Kidney (tissue), 14 donors: ENCODE data around the gene TSACC. TPM values are rescaled to one million over a fixed set of nuclear protein-coding genes. Genes with fewer than 3 reads are reported as not detected.

ENCODE experiments used
- DNase-seq, 5 donors: peaks; one replicate each; pipeline ENCODE4 v3.0.0-alpha.2; 2013 to 2020
- FAIRE-seq: peaks from 2 replicates; lab custom pipeline; 2012; peaks lifted over from hg19 to GRCh38; lab: Jason Lieb, UNC
- H3K27ac ChIP-seq, 2 donors: one replicate each; pipeline ENCODE4 v1.7.0; 2013; ENCODE audit warnings: low read depth in 2 of 2, low read length in 2 of 2, inconsistent platforms in 1 of 2
- H3K27me3 ChIP-seq: one replicate; pipeline ENCODE4 v1.7.1; 2013; ENCODE audit warnings: low read length, inconsistent platforms; ENCODE audit not compliant: control insufficient read depth, insufficient read depth
- H3K36me3 ChIP-seq, 3 donors: one replicate each; pipeline versions ENCODE4 v1.7.0 to v1.7.1; 2013; ENCODE audit warnings: low read length in 3 of 3, control low read depth in 1 of 3, inconsistent platforms in 1 of 3; ENCODE audit not compliant: insufficient read depth in 3 of 3, control insufficient read depth in 2 of 3
- H3K4me1 ChIP-seq, 3 donors: one replicate each; pipeline versions ENCODE4 v1.7.0 to v1.7.1; 2013; ENCODE audit warnings: low read length in 3 of 3, inconsistent platforms in 1 of 3, low read depth in 1 of 3; ENCODE audit not compliant: control insufficient read depth in 2 of 3, insufficient read depth in 2 of 3
- H3K4me3 ChIP-seq, 3 donors: one replicate each; pipeline versions ENCODE4 v1.7.0 to v1.8.1; 2013; ENCODE audit warnings: low read length in 3 of 3, control low read depth in 1 of 3, inconsistent platforms in 1 of 3
- H3K9ac ChIP-seq, 3 donors: one replicate each; pipeline versions ENCODE4 v1.7.0 to v1.7.1; 2013; ENCODE audit warnings: low read length in 3 of 3, control low read depth in 1 of 3, inconsistent platforms in 1 of 3
- H3K9me3 ChIP-seq, 3 donors: one replicate each; pipeline versions ENCODE4 v1.7.0 to v1.7.1; 2013; ENCODE audit warnings: low read length in 3 of 3, control low read depth in 1 of 3, inconsistent platforms in 1 of 3; ENCODE audit not compliant: control insufficient read depth in 2 of 3, insufficient read depth in 1 of 3
- CTCF ChIP-seq: IDR thresholded peaks from 3 replicates; pipeline ENCODE4 v1.5.1; 2012; ENCODE audit warnings: mild to moderate bottlenecking, moderate library complexity, borderline replicate concordance; ENCODE audit not compliant: insufficient read depth; ENCODE audit errors: extremely low read depth
- intact Hi-C: fragments of 100-400 bp; cut with DNase I; formaldehyde crosslinking; loops from one replicate; pipeline ENCODE4 v1.11.1; 2022
- polyA plus RNA-seq: library from polyadenylated mRNA; stranded (reverse); fragments of 350-450 nt; fragmentation: Illumina TruSeq; extraction: RNeasy Lipid Tissue Mini Kit (QIAGEN cat#74804); gene quantifications from one replicate; pipeline ENCODE4 v1.2.3, GENCODE V29; 2014; ENCODE audit warnings: low read depth, low replicate concordance; ENCODE audit not compliant: insufficient read depth
- total RNA-seq: library from RNA; stranded (reverse); fragmentation: NEBNext Ultra II Directional; extraction: Animal tissue kit (Norgen Biotek cat#: 25700); gene quantifications from one replicate; pipeline ENCODE4 v1.2.1, GENCODE V29; 2021
- donor health status: control.
- donor health status: control.
- donor health status: control.
- donor health status: control.
- donor health status: control.
- donor health status: DM: yes; HTN: yes; CAD: no.
- donor health status: Normal renal cell carcinoma (clear cell type).

TSACC gene
- total and polyA plus RNA-seq, 2 donors from 2014 or later = 1.1 TPM; not detected in 1

DNA sequence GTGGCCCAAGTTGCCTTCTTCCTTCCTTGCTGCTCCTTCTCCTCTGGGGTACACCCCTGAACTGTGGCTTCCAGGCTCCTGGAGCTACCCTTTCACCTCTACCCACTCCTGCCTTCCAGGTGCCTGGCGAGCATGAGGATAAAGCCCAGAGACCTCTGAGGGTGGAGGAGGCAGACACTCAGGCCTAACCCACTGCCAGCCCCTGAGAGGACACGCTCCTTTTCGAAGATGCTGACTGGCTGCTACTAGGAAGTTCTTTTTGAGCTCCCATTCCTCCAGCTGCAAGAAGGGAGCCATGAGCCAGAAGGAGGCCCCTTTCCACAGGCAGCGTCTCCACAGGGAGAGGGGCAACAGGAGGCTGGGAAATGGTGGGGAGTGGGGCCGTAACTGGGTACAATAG is 46.3 kb downstream of the TSACC start:
- FAIRE-seq = no peak
- intact Hi-C loops = loop anchor here (5.0 kb wide), 1 partner anchor 63 kb away; no protein-coding TSS in a partner anchor
- H3K9ac ChIP-seq = no peak overlapping the region

GRCh38 chr1:156385534-156386031 is 47.3 kb downstream of the TSACC start:
- Histone ChIP-seq H3K4me1 (peaks cover 0 to 5% (median 0%) of the 10 kb centered on the region in 3 donors), H3K27me3 (peaks cover 16% of the 10 kb centered on the region), H3K9ac (no peak overlapping the region), H3K36me3 (no peaks in the 10 kb centered on the region), H3K4me3 (no peak overlapping the region), H3K27ac (no peak overlapping the region), H3K9me3 (no peaks in the 10 kb centered on the region)
- intact Hi-C loops = no loop called here
- no peak for FAIRE-seq
- peak; percentile 69 for TF ChIP-seq CTCF
- peak in 4 of 5 donors; percentile 66 to 84 (median 75) for DNase-seq

More for the DNA sequence above, 46.3 kb downstream of the TSACC start:
- Histone ChIP-seq H3K36me3 (no peaks in the 10 kb centered on the region), H3K4me3 (no peak overlapping the region), H3K27me3 (peaks cover 16% of the 10 kb centered on the region), H3K27ac (no peak overlapping the region), H3K4me1 (peaks cover 0 to 5% (median 0%) of the 10 kb centered on the region in 3 donors), H3K9me3 (no peaks in the 10 kb centered on the region)
- no peak for TF ChIP-seq CTCF
- no peak for DNase-seq

DNA sequence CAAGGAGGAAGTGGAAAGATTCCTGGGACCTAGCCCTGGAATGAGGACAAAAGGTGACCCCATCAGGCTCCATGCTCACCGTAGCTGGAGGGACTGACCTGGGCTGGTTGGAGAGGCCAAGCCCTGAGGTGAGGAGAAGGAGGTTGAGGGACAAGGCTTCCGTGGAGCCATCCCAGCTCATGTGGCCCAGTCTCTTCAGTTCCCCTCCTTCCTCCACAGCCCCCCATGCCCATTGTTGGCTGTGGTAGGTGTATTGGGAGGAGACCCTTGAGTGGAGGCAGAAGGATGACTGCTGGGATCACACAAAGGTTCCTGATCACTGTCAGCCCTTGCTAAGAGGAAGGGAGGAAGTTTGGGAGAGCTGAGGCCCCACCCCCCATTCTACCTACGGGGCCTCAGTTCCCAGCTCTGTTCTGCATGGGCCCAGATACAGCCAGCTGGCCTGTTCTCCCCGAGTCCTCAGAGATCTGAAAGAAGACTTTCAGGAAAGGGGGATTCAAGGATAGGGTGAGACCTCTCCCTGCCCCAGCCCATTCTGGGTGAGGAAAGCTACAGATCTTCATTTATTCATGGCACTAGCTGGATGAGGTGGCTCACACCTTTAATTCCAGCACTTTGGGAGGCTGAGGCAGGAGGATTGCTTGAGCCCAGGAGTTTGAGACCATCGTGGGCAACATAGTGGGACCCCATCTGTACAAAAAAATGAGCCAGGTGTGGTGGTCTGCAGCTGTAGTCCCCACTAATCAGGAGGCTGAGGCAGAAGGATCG is 48.0 kb downstream of the TSACC start:
- Histone ChIP-seq H3K9ac (no peak overlapping the region), H3K27me3 (peaks cover 16% of the 10 kb centered on the region), H3K4me3 (no peak overlapping the region), H3K27ac (no peak overlapping the region), H3K9me3 (no peaks in the 10 kb centered on the region), H3K36me3 (no peaks in the 10 kb centered on the region), H3K4me1 (peaks cover 0 to 5% (median 0%) of the 10 kb centered on the region in 3 donors)
- no peak for TF ChIP-seq CTCF
- intact Hi-C loops = no loop called here
- FAIRE-seq = no peak
- no peak for DNase-seq
